HL-60 (cell line): ENCODE data around the gene SERTAD3.

Experiments used
- DNase-seq, 2 experiments: peaks; one replicate each; pipeline ENCODE4 v3.0.0-alpha.2; 2010 to 2020; ENCODE audit warnings: low read depth in 1 of 2, low spot score in 1 of 2
- H3K27ac ChIP-seq: fragments of 250-450 bp; sonication (Bioruptor Pico); replicated peaks from 2 replicates; pipeline ENCODE4 v1.5.1; 2020; ENCODE audit warnings: mild to moderate bottlenecking, moderate library complexity
- H3K27me3 ChIP-seq: fragments of 250-450 bp; sonication (Bioruptor Pico); 2 replicates; pipeline ENCODE4 v1.5.1; 2021; ENCODE audit warnings: mild to moderate bottlenecking, moderate library complexity; ENCODE audit not compliant: insufficient read depth, poor library complexity, severe bottlenecking
- H3K4me3 ChIP-seq: replicated peaks from 2 replicates; pipeline ENCODE4 v1.5.1; 2011; ENCODE audit warnings: mild to moderate bottlenecking, control low read depth, low read length; ENCODE audit not compliant: insufficient read depth
- GABPA ChIP-seq: IDR thresholded peaks from 2 replicates; pipeline ENCODE4 v1.6.1; 2012; ENCODE audit warnings: low read depth
- POLR2AphosphoS5 ChIP-seq: IDR thresholded peaks from 2 replicates; pipeline ENCODE4 v1.6.1; 2012; ENCODE audit warnings: low read depth
- SPI1 ChIP-seq: IDR thresholded peaks from 2 replicates; pipeline ENCODE4 v1.6.1; 2012; ENCODE audit warnings: low read depth, mild to moderate bottlenecking, borderline replicate concordance
- TF ChIP-seq, protein P1 (sequence below): IDR thresholded peaks from 2 replicates; pipeline ENCODE4 v1.6.1; 2012; ENCODE audit warnings: low read depth; ENCODE audit not compliant: insufficient replicate concordance
- TF ChIP-seq, protein P2 (sequence below): IDR thresholded peaks from one replicate; pipeline ENCODE4 v1.5.1; 2011; ENCODE audit warnings: low read length, control low read depth, inconsistent platforms; ENCODE audit not compliant: insufficient read depth

Gene SERTAD3

DNA sequence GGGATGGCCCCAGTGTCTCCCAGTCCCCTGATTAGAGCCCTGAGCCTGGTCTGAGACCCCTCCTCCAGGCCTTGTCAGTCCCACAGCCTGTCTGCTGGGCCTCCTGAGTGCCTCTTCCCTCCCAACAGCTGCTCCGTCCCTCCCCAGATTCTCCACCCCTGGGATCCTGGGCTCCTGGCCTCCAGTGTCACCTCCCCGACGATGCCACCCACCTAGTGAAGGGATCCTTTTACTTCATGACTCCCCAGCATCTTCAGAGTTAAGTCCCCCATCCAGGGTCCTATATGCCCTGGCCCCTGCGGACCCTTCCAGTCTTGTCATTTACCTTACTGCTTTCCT, 26.5 kb downstream of the SERTAD3 start:
- H3K27me3 ChIP-seq = no peaks in the 10 kb centered on the region
- DNase-seq = no peak
- H3K4me3 ChIP-seq = no peak overlapping the region
- no peak for TF ChIP-seq GABPA
- H3K27ac ChIP-seq = no peak overlapping the region

DNA sequence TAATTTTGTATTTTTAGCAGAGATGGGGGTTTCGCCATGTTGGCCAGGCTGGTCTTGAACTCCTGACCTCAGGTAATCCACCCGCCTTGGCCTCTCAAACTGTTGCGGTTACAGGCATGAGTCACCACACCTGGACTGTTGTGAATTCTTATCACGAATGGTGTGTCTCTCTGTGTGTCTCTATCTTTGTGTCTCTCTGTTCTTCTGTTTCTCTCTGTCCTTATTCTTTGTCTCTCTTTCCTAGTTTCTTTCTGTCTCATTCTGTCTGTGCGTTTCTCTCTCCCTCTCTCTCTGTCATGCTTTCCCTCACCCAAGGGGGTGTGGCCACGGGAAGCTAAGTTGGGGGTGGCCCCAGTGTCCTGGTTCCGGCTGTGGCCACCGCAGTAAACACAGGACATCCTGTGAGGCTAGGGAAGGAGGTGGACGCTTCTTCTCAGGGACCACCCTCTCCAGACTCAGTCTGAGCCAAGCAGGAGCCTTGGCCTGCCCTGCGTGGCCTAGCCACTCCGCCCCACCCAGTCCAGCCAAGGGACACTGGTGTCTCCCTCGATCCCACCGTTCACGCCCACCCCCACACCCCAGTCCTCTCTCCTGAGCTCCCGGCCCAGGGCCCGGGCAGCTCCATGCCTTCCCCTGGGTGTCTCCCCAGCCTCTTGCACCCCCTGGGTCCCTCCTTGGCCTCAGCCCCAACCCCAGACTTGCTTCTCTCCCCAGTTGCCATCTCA, 27.1 kb downstream of the SERTAD3 start:
- Histone ChIP-seq H3K27me3 (no peaks in the 10 kb centered on the region), H3K4me3 (no peak overlapping the region), H3K27ac (no peak overlapping the region)
- TF ChIP-seq SPI1 (no peak), GABPA (no peak), POLR2AphosphoS5 (no peak)
- TF ChIP-seq, protein P1, sequence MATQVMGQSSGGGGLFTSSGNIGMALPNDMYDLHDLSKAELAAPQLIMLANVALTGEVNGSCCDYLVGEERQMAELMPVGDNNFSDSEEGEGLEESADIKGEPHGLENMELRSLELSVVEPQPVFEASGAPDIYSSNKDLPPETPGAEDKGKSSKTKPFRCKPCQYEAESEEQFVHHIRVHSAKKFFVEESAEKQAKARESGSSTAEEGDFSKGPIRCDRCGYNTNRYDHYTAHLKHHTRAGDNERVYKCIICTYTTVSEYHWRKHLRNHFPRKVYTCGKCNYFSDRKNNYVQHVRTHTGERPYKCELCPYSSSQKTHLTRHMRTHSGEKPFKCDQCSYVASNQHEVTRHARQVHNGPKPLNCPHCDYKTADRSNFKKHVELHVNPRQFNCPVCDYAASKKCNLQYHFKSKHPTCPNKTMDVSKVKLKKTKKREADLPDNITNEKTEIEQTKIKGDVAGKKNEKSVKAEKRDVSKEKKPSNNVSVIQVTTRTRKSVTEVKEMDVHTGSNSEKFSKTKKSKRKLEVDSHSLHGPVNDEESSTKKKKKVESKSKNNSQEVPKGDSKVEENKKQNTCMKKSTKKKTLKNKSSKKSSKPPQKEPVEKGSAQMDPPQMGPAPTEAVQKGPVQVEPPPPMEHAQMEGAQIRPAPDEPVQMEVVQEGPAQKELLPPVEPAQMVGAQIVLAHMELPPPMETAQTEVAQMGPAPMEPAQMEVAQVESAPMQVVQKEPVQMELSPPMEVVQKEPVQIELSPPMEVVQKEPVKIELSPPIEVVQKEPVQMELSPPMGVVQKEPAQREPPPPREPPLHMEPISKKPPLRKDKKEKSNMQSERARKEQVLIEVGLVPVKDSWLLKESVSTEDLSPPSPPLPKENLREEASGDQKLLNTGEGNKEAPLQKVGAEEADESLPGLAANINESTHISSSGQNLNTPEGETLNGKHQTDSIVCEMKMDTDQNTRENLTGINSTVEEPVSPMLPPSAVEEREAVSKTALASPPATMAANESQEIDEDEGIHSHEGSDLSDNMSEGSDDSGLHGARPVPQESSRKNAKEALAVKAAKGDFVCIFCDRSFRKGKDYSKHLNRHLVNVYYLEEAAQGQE = no peak
- TF ChIP-seq, protein P2, sequence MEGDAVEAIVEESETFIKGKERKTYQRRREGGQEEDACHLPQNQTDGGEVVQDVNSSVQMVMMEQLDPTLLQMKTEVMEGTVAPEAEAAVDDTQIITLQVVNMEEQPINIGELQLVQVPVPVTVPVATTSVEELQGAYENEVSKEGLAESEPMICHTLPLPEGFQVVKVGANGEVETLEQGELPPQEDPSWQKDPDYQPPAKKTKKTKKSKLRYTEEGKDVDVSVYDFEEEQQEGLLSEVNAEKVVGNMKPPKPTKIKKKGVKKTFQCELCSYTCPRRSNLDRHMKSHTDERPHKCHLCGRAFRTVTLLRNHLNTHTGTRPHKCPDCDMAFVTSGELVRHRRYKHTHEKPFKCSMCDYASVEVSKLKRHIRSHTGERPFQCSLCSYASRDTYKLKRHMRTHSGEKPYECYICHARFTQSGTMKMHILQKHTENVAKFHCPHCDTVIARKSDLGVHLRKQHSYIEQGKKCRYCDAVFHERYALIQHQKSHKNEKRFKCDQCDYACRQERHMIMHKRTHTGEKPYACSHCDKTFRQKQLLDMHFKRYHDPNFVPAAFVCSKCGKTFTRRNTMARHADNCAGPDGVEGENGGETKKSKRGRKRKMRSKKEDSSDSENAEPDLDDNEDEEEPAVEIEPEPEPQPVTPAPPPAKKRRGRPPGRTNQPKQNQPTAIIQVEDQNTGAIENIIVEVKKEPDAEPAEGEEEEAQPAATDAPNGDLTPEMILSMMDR = no peak
- DNase-seq = no peak

DNA sequence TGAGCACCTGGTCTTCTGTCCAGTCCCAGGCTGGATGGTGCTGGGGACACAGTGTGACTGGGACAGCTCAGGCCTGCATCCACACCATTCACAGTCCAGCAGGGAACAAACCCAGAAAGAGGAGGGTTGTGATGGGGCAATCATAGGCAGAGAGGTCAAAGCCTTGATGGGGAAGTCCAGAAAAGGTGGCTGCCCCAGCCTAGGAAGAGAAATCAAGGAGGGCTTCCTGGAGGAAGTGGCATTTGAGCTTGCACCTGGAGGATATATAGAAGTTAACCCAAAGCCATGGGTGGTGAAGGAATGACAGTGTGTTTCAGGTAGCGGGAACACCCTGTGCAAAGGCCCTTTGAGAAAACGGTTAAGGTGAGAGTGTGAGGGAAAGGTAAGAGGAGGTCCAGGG, 28.4 kb downstream of the SERTAD3 start:
- Histone ChIP-seq H3K27me3 (no peaks in the 10 kb centered on the region), H3K27ac (no peak overlapping the region), H3K4me3 (no peak overlapping the region)
- TF ChIP-seq, protein P1 = no peak
- TF ChIP-seq GABPA (no peak), SPI1 (no peak), POLR2AphosphoS5 (no peak)
- TF ChIP-seq, protein P2 = no peak
- no peak for DNase-seq

DNA sequence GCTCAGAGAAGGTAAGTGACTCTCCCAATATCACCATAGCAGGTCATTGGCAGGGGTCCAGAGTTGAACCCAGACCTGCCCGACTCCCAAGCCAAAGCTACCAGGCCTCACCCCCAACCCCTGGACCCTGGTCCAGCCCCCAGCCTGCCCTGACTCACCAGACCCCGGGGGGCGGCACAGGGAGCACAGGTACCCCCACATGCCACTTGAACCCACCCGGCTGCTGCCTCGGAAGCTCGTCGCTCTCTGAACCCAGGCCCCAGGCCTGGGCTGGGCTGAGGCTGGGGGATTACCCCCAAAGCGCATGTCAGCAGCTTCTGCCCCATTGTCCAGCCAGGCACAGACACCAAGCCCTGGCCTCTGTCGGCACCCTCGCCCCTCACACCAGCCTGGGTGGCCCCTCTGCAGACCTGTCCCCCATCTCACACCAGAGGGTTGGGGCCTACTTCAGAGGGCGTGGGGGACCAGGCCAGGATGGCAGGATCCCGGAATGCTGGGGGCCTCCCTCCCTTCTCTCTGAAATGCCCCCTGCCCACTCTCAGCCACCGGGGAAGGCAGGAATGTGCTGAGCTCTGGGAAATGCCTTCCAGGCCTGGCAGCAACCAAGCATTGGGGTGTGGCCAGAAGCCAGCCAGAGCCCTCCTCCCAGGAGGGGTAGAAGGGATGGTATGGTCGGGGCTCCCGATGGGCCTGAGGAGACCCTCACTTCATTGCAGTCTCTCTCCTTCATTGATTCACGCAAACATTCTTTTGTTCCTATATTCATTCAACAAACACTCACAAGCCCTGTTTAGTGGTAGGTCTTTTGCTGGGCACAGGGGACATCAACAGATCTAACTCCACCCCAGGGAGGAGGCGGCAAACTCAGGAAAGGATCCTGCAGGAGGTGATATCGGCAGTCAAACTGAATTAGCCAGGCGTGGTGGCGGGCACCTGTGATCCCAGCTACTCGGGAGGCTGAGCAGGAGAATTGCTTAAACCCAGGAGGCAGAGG, 29.3 kb downstream of the SERTAD3 start:
- H3K27ac ChIP-seq = no peak overlapping the region
- TF ChIP-seq, protein P1 = no peak
- TF ChIP-seq GABPA (no peak), POLR2AphosphoS5 (no peak), SPI1 (no peak)
- TF ChIP-seq, protein P2 = no peak
- H3K4me3 ChIP-seq = no peak overlapping the region

More for the DNA sequence above, 29.3 kb downstream of the SERTAD3 start:
- no peak for DNase-seq
- no peaks in the 10 kb centered on the region for H3K27me3 ChIP-seq
